ENCODE results near the gene THNSL1.

Gene THNSL1

GRCh38 chr10:24984906-24985305 lies 31.5 kb upstream of the THNSL1 start:
- ChIA-PET CTCF (no interaction called here), POLR2A (ENCODE audit: low non-redundant PET) (no interaction called here)
- no peak for TF ChIP-seq CTCF (conservative IDR thresholded peaks at IDR 0.05; ENCODE audit: low read depth)
- no peak overlapping the region for H3K27ac ChIP-seq
- DNase-seq (ENCODE audit: low spot score) = no peak

- no peak for TF ChIP-seq CTCF (conservative IDR thresholded peaks at IDR 0.05; ENCODE audit: low read depth)
- no peak overlapping the region for H3K27ac ChIP-seq
- ChIA-PET POLR2A (ENCODE audit: low non-redundant PET) (no interaction called here), CTCF (interaction anchor here (0.6 to 1.4 kb wide), 6 partner anchors 24 to 1487 kb away, joined by 3 to 5 read pairs (median 4); no protein-coding TSS in a partner anchor)
- no peak for DNase-seq (ENCODE audit: low spot score)
Observed at GRCh38 chr10:24988831-24989640, 27.4 kb upstream of the THNSL1 start.

GRCh38 chr10:24989867-24990266 lies 26.5 kb upstream of the THNSL1 start:
- ChIA-PET CTCF (interaction anchor here (0.6 to 1.4 kb wide), 9 partner anchors 24 to 1486 kb away, joined by 3 to 6 read pairs (median 3); no protein-coding TSS in a partner anchor), POLR2A (ENCODE audit: low non-redundant PET) (no interaction called here)
- no peak overlapping the region for H3K27ac ChIP-seq
- DNase-seq (ENCODE audit: low spot score) = no peak
- peak; percentile 27; the same call in 1 of the 2 replicates for TF ChIP-seq CTCF (conservative IDR thresholded peaks at IDR 0.05; ENCODE audit: low read depth)

GRCh38 chr10:24991298-24991697 lies 25.1 kb upstream of the THNSL1 start:
- no peak for TF ChIP-seq CTCF (conservative IDR thresholded peaks at IDR 0.05; ENCODE audit: low read depth)
- H3K27ac ChIP-seq = no peak overlapping the region
- ChIA-PET CTCF (no interaction called here), POLR2A (ENCODE audit: low non-redundant PET) (no interaction called here)
- DNase-seq (ENCODE audit: low spot score) = no peak

- POLR2A ChIA-PET (ENCODE audit: low non-redundant PET) = no interaction called here
Observed at GRCh38 chr10:24992512-24993133, 23.8 kb upstream of the THNSL1 start.

More at GRCh38 chr10:24992512-24993133, 23.8 kb upstream of the THNSL1 start:
- TF ChIP-seq CTCF (conservative IDR thresholded peaks at IDR 0.05; ENCODE audit: low read depth) = no peak
- CTCF ChIA-PET = interaction anchor here (1.4 kb wide), 1 partner anchor 349 kb away, joined by 3 read pairs; no protein-coding TSS in a partner anchor
- no peak for DNase-seq (ENCODE audit: low spot score)
- H3K27ac ChIP-seq = no peak overlapping the region

Data from RWPE1 (cell line).